Measurements from ENCODE around the gene ACAP2. TPM values are rescaled to one million over a fixed set of nuclear protein-coding genes. Genes with fewer than 3 reads are reported as not detected.

Gene ACAP2
- polyA plus RNA-seq, 1 experiment = 50.2 TPM

DNA sequence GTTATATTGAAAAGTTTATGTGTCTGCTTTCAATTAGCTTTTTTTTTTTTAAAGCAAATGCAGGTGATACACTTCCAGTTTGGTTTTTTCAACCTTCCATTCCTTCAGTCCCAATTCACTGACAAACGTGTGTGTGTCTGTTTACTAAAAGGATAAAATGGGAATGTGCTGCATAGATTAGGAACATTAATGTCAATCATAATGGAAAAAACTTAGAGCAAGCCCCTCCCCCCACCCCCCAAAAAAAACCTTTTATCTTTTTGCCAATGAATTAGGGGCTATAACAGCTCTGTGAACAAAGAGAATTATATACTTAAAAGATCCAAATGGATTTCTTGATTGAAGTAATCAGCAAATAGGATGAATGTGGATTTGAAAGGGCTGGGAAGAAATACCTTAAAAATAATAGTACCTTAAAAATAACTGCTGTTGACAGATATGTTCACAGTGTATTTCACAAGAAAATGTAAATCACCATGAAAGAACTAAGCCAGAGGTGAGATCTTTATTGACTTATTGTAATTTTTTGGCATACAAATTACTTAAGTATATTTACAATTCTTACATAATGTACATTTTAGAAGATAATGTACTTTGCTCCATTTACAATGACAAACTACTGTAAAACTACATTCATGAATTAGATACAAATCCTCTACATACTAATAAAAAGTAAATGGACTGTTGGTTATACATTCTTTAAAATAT lies 168.4 kb downstream of the ACAP2 start:
- no peak overlapping the region for H3K4me3 ChIP-seq (ENCODE audit: low read depth, low read length)
- no peaks in the 10 kb centered on the region; the same call in 1 of the 2 replicates for H3K9me3 ChIP-seq (ENCODE audit: control insufficient read depth, insufficient read depth, low read length)
- no peak for DNase-seq (ENCODE audit: low read depth, low spot score)
- ChIA-PET CTCF (interaction anchor here (0.5 to 9.3 kb wide), 4 partner anchors 76 to 592 kb away, joined by 3 to 303 read pairs (median 6); no protein-coding TSS in a partner anchor), POLR2A (no interaction called here)
- H3K27me3 ChIP-seq (ENCODE audit: control insufficient read depth, insufficient read depth, low read length) = no peaks in the 10 kb centered on the region
- TF ChIP-seq, protein P1, sequence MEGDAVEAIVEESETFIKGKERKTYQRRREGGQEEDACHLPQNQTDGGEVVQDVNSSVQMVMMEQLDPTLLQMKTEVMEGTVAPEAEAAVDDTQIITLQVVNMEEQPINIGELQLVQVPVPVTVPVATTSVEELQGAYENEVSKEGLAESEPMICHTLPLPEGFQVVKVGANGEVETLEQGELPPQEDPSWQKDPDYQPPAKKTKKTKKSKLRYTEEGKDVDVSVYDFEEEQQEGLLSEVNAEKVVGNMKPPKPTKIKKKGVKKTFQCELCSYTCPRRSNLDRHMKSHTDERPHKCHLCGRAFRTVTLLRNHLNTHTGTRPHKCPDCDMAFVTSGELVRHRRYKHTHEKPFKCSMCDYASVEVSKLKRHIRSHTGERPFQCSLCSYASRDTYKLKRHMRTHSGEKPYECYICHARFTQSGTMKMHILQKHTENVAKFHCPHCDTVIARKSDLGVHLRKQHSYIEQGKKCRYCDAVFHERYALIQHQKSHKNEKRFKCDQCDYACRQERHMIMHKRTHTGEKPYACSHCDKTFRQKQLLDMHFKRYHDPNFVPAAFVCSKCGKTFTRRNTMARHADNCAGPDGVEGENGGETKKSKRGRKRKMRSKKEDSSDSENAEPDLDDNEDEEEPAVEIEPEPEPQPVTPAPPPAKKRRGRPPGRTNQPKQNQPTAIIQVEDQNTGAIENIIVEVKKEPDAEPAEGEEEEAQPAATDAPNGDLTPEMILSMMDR (IDR thresholded peaks at IDR 0.05; ENCODE audit: low read depth, low read length) = no peak
- no peak overlapping the region for H3K27ac ChIP-seq (ENCODE audit: low read depth, low read length)

DNA sequence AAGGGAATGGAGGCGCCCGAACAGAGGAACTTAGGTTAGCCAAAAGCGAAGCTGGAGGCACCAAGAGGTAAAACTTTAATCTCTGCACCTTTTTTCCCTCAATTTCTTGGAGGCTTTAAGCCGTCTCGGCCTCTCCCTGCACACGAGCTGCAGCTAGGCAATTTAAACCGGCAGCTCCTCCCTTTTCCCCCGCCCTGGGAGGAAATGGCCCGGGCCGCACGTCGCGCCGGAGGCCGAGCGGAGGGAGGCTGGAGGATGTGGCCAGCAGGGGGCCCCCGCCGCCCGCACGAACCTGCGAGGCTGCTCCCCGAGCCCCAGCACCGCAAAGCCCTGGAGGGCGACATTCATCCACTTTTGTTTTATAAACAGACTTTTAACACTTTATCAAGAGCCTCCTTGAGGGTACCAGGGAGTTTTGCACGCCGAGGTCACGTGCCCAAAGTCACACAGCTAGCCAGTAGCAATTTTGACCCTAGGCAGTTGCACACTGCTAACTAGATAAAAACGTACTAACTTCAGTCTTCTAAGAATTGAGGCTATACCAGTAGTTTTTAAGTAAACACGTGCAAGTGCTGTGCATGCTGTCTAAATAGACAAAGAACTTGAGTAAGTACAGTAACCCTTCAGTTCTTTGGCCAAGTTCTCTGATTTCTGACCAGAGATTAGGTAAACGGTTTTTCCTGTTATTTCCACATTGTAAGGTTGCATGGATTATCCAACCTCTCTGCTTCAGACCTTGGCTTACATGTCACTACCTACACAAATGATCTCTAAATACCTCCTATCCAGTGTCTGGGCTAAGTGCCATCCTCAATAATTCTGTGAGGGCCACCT lies 171.2 kb downstream of the ACAP2 start:
- POLR2A ChIA-PET = interaction anchor here (0.8 to 2.2 kb wide), 9 partner anchors 13 to 599 kb away, joined by 3 to 15 read pairs (median 4); partner anchors contain the start of genes ACAP2, LSG1 and PPP1R2
- peak overlapping the region; percentile 39 for H3K27ac ChIP-seq (ENCODE audit: low read depth, low read length)
- no peaks in the 10 kb centered on the region for H3K27me3 ChIP-seq (ENCODE audit: control insufficient read depth, insufficient read depth, low read length)

DNA sequence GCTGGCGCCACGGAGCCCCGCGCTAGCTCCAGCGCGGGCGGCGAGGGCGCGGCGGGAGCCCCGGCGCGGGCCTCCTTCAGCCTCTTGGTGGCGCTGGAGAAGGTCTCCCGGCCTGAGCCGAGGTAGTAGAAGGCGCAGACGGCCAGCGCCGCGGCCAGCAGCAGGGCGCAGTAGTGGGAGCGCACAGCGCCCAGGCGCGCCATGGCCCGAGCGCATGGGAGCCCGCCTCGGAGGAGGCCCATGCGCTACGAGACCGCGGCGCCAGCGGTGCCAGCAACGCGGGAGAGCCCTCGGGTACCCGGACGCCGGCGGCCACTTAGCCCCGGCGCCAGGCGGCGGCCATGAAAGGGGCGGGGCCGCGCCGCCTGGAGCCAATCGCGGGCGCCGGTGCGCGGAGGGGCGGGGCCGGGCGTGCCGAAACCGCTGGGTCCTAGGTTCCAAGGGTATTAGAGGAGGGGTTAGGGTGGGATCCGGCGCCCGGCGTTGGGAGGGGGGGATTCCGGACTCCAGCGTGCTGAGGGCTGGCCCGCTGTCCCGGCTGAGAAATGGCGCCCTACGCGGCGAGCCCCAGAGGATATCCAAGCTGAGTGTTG lies 171.9 kb downstream of the ACAP2 start, which contains the start of gene XXYLT1:
Gene XXYLT1, minus strand, starts transcription at position 343 of the 593 bp plus-strand sequence. Its CDS starts 101 bp downstream, at position 242.
- Histone ChIP-seq H3K9me3 (ENCODE audit: control insufficient read depth, insufficient read depth, low read length) (no peaks in the 10 kb centered on the region; the same call in 1 of the 2 replicates), H3K27ac (ENCODE audit: low read depth, low read length) (peak within 1 kb of the TSS; percentile 39), H3K4me3 (ENCODE audit: low read depth, low read length) (peak within 1 kb of the TSS; percentile 81), H3K27me3 (ENCODE audit: control insufficient read depth, insufficient read depth, low read length) (no peaks in the 10 kb centered on the region)
- CTCF ChIA-PET = interaction anchor here (0.5 to 9.3 kb wide), 62 partner anchors 8 to 668 kb away, joined by 3 to 303 read pairs (median 4); partner anchors contain the start of genes ACAP2, LSG1 and PPP1R2
- POLR2A ChIA-PET = interaction anchor here (0.7 to 2.2 kb wide), 10 partner anchors 13 to 599 kb away, joined by 3 to 15 read pairs (median 4); partner anchors contain the start of genes ACAP2, LSG1 and PPP1R2
- no peak for DNase-seq (ENCODE audit: low read depth, low spot score)
- TF ChIP-seq, protein P1 (IDR thresholded peaks at IDR 0.05; ENCODE audit: low read depth, low read length) = peak; percentile 49

More for the DNA sequence above, 171.2 kb downstream of the ACAP2 start:
- TF ChIP-seq, protein P1 (IDR thresholded peaks at IDR 0.05; ENCODE audit: low read depth, low read length) = peak; percentile 86
- DNase-seq (ENCODE audit: low read depth, low spot score) = no peak
- H3K9me3 ChIP-seq (ENCODE audit: control insufficient read depth, insufficient read depth, low read length) = no peaks in the 10 kb centered on the region; the same call in 1 of the 2 replicates
- CTCF ChIA-PET = interaction anchor here (0.5 to 9.3 kb wide), 51 partner anchors 8 to 669 kb away, joined by 3 to 303 read pairs (median 5); partner anchors contain the start of genes ACAP2, LSG1 and PPP1R2
- H3K4me3 ChIP-seq (ENCODE audit: low read depth, low read length) = peak overlapping the region; percentile 81

DNA sequence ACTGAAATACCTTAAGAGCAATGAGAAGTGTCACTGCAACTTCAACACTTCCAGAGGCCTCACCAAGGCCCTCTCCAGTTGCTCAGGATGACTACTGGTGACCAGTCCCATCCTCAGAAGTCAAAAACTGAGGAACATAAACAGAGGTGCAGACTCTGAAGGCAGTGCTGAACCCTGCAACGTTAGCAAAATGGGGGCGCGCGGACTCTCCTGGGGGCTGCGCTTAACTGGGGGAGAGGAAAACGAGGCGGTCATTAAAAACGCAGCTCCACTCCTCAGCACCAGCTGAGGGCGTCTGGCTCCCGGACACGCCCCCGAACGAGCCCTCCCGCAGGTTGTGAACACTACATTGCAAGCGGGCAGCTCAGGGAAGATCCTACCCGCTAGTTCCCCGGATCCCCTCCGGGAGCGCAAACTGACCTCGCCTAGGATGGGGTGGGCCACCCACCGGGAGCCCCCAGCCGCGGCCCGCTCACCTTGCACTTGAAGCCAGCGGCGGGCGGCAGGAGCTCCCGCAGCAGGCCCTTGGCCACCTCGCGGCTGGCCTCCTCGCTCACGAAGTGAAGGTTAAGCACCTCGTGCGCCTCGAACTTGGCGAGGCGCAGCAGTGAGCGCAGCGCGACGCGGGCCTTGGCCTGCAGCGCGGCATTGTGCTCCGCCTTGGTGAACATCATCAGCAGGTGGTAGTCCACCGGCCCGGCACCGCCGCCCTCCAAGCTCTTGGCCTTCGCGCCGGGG lies 172.6 kb downstream of the ACAP2 start:
- Histone ChIP-seq H3K27ac (ENCODE audit: low read depth, low read length) (no peak overlapping the region), H3K4me3 (ENCODE audit: low read depth, low read length) (peak overlapping the region; percentile 81), H3K27me3 (ENCODE audit: control insufficient read depth, insufficient read depth, low read length) (no peaks in the 10 kb centered on the region), H3K9me3 (ENCODE audit: control insufficient read depth, insufficient read depth, low read length) (no peaks in the 10 kb centered on the region; the same call in 1 of the 2 replicates)
- TF ChIP-seq, protein P1 (IDR thresholded peaks at IDR 0.05; ENCODE audit: low read depth, low read length) = peak; percentile 28; the same call in 1 of the 2 replicates
- no peak for DNase-seq (ENCODE audit: low read depth, low spot score)
- POLR2A ChIA-PET = interaction anchor here (0.7 to 2.2 kb wide), 8 partner anchors 60 to 598 kb away, joined by 3 to 15 read pairs (median 4); partner anchors contain the start of genes ACAP2, FAM43A, LSG1 and PPP1R2
- CTCF ChIA-PET = interaction anchor here (0.6 to 9.3 kb wide), 30 partner anchors 8 to 603 kb away, joined by 3 to 303 read pairs (median 6); partner anchors contain the start of genes ACAP2, LSG1 and PPP1R2

All from AG04450 (cell line).